Endothelial cell of umbilical vein (primary cell): ENCODE results near the gene CPNE6.
"Not testable (repeated sequence)": the region's sequence is repeated elsewhere in the genome, so short reads cannot be mapped to it uniquely, and the experiment has no call there.

Experiments used
- CTCF ChIP-seq, 2 donors: IDR thresholded peaks; 1 replicate in 1 of 2; 2 replicates in 1 of 2; pipeline ENCODE4 v1.5.1; 2011; ENCODE audit warnings: low read length in 2 of 2, mild to moderate bottlenecking in 2 of 2, moderate library complexity in 2 of 2, control low read depth in 1 of 2, inconsistent platforms in 1 of 2, low read depth in 1 of 2; ENCODE audit not compliant: insufficient read depth in 1 of 2; ENCODE audit errors: extremely low read depth in 1 of 2
- POLR2AphosphoS5 ChIP-seq: IDR thresholded peaks from 2 replicates; pipeline ENCODE4 v1.6.1; 2012; ENCODE audit warnings: low read depth, mild to moderate bottlenecking, control low read depth, low read length, moderate library complexity; ENCODE audit not compliant: insufficient read depth

GRCh38 chr14:24049002-24049401 is 22.4 kb upstream of the CPNE6 start:
- TF ChIP-seq CTCF (IDR thresholded peaks at IDR 0.05; ENCODE audit: extremely low read depth in 1 of 2, insufficient read depth in 1 of 2, low read depth in 1 of 2, low read length in 2 of 2); POLR2AphosphoS5: not testable (repeated sequence)
